Muscle of leg (tissue), 11 donors: ENCODE results near the gene SLC28A1. TPM values are rescaled to one million over a fixed set of nuclear protein-coding genes. Genes with fewer than 3 reads are reported as not detected.

Source experiments
- DNase-seq: peaks from one replicate; pipeline ENCODE4 v3.0.0; 2013
- H3K27ac ChIP-seq: one replicate; pipeline ENCODE4 v1.5.1; 2013; ENCODE audit warnings: mild to moderate bottlenecking, low read length, control low read depth
- H3K27me3 ChIP-seq: one replicate; pipeline ENCODE4 v1.6.1; 2013; ENCODE audit warnings: low read length; ENCODE audit not compliant: control insufficient read depth, insufficient read depth
- H3K36me3 ChIP-seq: one replicate; pipeline ENCODE4 v1.6.1; 2013; ENCODE audit warnings: low read length; ENCODE audit not compliant: control insufficient read depth, insufficient read depth
- H3K4me1 ChIP-seq: one replicate; pipeline ENCODE4 v1.6.1; 2013; ENCODE audit warnings: low read length; ENCODE audit not compliant: control insufficient read depth, insufficient read depth
- H3K4me3 ChIP-seq: one replicate; pipeline ENCODE4 v1.5.1; 2013; ENCODE audit warnings: low read length, control low read depth
- H3K9me3 ChIP-seq: replicated peaks from 2 replicates; pipeline ENCODE4 v1.6.1; 2013; ENCODE audit warnings: low read depth, low read length; ENCODE audit not compliant: control insufficient read depth
- WGBS: methylation state at CpG from one replicate; pipeline ENCODE4 v1.1.5; 2013; ENCODE audit warnings: missing lambda C conversion rate; ENCODE audit not compliant: insufficient coverage; 5-methylcytosine and 5-hydroxymethylcytosine counted together
- polyA plus RNA-seq, 8 donors: library from polyadenylated mRNA; unstranded; fragments of 120-200 nt; gene quantifications; one replicate each; pipeline versions ENCODE4 v1.2.1 to v1.2.3, GENCODE V29; 2013; ENCODE audit warnings: inconsistent platforms in 1 of 8, low replicate concordance in 1 of 8; ENCODE audit not compliant: insufficient read length in 8 of 8, insufficient read depth in 1 of 8
- total RNA-seq: library from RNA; stranded (reverse); fragments of 120-200 nt; gene quantifications from one replicate; pipeline ENCODE4 v1.2.4, GENCODE V29; 2013

Gene SLC28A1
- total and polyA plus RNA-seq, 9 donors: 0.25 to 1.5 (median 0.36) TPM

GRCh38 chr15:84883466-84883865 is 996 bp upstream of the SLC28A1 start:
- Histone ChIP-seq H3K4me3 (no peak overlapping the region), H3K4me1 (peaks cover 2% of the 10 kb centered on the region), H3K36me3 (no peaks in the 10 kb centered on the region), H3K9me3 (no peaks in the 10 kb centered on the region), H3K27me3 (peaks cover 8% of the 10 kb centered on the region), H3K27ac (no peak overlapping the region)
- 70% methylated on average over 1 of the region's 6 CpGs for WGBS
- no peak for DNase-seq

GRCh38 chr15:84885801-84886200 is 1.3 kb downstream of the SLC28A1 start:
- Histone ChIP-seq H3K36me3 (no peaks in the 10 kb centered on the region), H3K4me1 (peaks cover 8% of the 10 kb centered on the region), H3K27me3 (peaks cover 7% of the 10 kb centered on the region), H3K9me3 (no peaks in the 10 kb centered on the region), H3K4me3 (no peak overlapping the region), H3K27ac (no peak overlapping the region)
- no peak for DNase-seq
- WGBS: no CpG with 5 or more reads among the region's 7 CpGs

GRCh38 chr15:84886211-84886983 is 1.9 kb downstream of the SLC28A1 start:
- Histone ChIP-seq H3K27me3 (peaks cover 2% of the 10 kb centered on the region), H3K27ac (no peak overlapping the region), H3K36me3 (no peaks in the 10 kb centered on the region), H3K9me3 (no peaks in the 10 kb centered on the region), H3K4me1 (peaks cover 8% of the 10 kb centered on the region), H3K4me3 (no peak overlapping the region)
- 73% methylated on average over 12 of the region's 14 CpGs for WGBS
- DNase-seq: no peak

- Histone ChIP-seq H3K4me3 (no peak overlapping the region), H3K27ac (no peak overlapping the region), H3K4me1 (peaks cover 8% of the 10 kb centered on the region), H3K27me3 (no peaks in the 10 kb centered on the region), H3K36me3 (no peaks in the 10 kb centered on the region), H3K9me3 (no peaks in the 10 kb centered on the region)
- no CpG with 5 or more reads among the region's 1 CpG for WGBS
- DNase-seq: no peak
These were observed 2.5 kb downstream of the SLC28A1 start for GRCh38 chr15:84886984-84887299.

- Histone ChIP-seq H3K4me1 (peaks cover 8% of the 10 kb centered on the region), H3K27me3 (no peaks in the 10 kb centered on the region), H3K9me3 (no peaks in the 10 kb centered on the region), H3K4me3 (no peak overlapping the region), H3K36me3 (no peaks in the 10 kb centered on the region), H3K27ac (no peak overlapping the region)
- WGBS: 52% methylated on average over 4 of the region's 4 CpGs
- DNase-seq: no peak
These were observed 3.5 kb downstream of the SLC28A1 start for GRCh38 chr15:84887938-84888337.

- Histone ChIP-seq H3K27ac (no peak overlapping the region), H3K4me3 (no peak overlapping the region), H3K9me3 (no peaks in the 10 kb centered on the region), H3K4me1 (peaks cover 8% of the 10 kb centered on the region), H3K27me3 (no peaks in the 10 kb centered on the region), H3K36me3 (no peaks in the 10 kb centered on the region)
- 16% methylated on average over 12 of the region's 17 CpGs for WGBS
- DNase-seq: no peak
These were observed 4.2 kb downstream of the SLC28A1 start for GRCh38 chr15:84888639-84889038.

- H3K27me3 ChIP-seq: no peaks in the 10 kb centered on the region
- H3K27ac ChIP-seq: no peak overlapping the region
- H3K4me3 ChIP-seq: no peak overlapping the region
- peaks cover 8% of the 10 kb centered on the region for H3K4me1 ChIP-seq
- H3K9me3 ChIP-seq: no peaks in the 10 kb centered on the region
- no peak for DNase-seq
- 100% methylated on average over 1 of the region's 8 CpGs for WGBS
- H3K36me3 ChIP-seq: no peaks in the 10 kb centered on the region
These were observed 5.0 kb downstream of the SLC28A1 start for GRCh38 chr15:84889313-84889990.

GRCh38 chr15:84889991-84890669 is 5.7 kb downstream of the SLC28A1 start:
- Histone ChIP-seq H3K4me3 (no peak overlapping the region), H3K36me3 (no peaks in the 10 kb centered on the region), H3K27me3 (peaks cover 2% of the 10 kb centered on the region), H3K27ac (no peak overlapping the region), H3K4me1 (peaks cover 8% of the 10 kb centered on the region), H3K9me3 (no peaks in the 10 kb centered on the region)
- no peak for DNase-seq
- 92% methylated on average over 6 of the region's 6 CpGs for WGBS

GRCh38 chr15:84890670-84891162 is 6.3 kb downstream of the SLC28A1 start:
- 88% methylated on average over 5 of the region's 5 CpGs for WGBS
- Histone ChIP-seq H3K36me3 (no peaks in the 10 kb centered on the region), H3K27me3 (peaks cover 4% of the 10 kb centered on the region), H3K27ac (no peak overlapping the region), H3K9me3 (no peaks in the 10 kb centered on the region), H3K4me3 (no peak overlapping the region), H3K4me1 (peaks cover 8% of the 10 kb centered on the region)
- DNase-seq: no peak

- WGBS: 77% methylated on average over 6 of the region's 6 CpGs
- Histone ChIP-seq H3K27ac (no peak overlapping the region), H3K4me1 (peaks cover 8% of the 10 kb centered on the region), H3K4me3 (no peak overlapping the region), H3K9me3 (no peaks in the 10 kb centered on the region), H3K36me3 (no peaks in the 10 kb centered on the region), H3K27me3 (peaks cover 4% of the 10 kb centered on the region)
- no peak for DNase-seq
These were observed 6.9 kb downstream of the SLC28A1 start for GRCh38 chr15:84891339-84891738.
